ENCODE measurements around the gene AP3D1. TPM values are rescaled to one million over a fixed set of nuclear protein-coding genes. Genes with fewer than 3 reads are reported as not detected.

The AP3D1 gene
- total RNA-seq, 1 donor from 2014 or later = 115 TPM

DNA sequence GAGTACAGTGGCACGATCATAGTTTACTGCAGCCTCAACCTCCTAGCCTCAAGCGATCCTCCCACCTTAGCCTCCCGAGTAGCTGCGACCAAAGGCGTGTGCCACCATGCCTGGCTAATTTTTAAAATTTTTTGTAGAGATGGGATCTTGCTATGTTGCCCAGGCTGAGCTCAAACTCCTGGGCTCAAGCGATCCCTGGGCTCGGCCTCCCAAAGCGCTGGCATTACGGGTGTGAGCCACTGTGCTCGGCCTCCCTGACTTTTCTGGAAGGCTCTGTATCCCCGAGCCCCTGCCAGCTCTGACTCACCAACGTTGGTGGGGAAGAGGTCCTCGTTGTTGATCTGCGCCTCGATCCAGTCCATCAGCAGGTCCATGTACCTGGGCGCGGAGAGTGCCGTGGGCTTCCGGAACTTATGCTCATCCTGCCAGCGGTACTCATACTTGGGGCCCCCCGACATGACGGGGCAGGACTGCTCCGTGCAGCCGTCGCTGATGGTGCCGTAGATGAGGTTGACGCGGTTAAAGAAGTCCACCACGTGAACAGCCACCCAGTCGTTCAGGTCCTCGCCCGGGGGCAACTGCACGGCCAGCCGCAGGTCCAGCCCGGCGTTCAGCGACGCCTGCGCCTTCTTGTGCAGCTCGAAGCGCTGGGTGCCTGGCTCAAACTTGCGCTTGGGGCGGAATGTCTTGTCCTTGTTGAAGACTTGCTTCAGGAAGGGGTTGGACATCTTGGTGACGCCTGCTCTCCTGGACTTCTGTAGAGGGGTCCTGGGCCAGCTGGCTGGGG lies 73.3 kb downstream of the AP3D1 start:
- Mint-ChIP-seq H3K9me3 (no peaks in the 10 kb centered on the region), H3K36me3 (peaks cover 17% of the 10 kb centered on the region), H3K4me1 (no peaks in the 10 kb centered on the region), H3K27ac (no peak overlapping the region), H3K4me3 (no peak overlapping the region), H3K27me3 (ENCODE audit: low read depth) (no peaks in the 10 kb centered on the region)
- no peak for DNase-seq (ENCODE audit: low spot score in 2 of 2, unreplicated experiment in 2 of 2)
- TF ChIP-seq, protein P1, sequence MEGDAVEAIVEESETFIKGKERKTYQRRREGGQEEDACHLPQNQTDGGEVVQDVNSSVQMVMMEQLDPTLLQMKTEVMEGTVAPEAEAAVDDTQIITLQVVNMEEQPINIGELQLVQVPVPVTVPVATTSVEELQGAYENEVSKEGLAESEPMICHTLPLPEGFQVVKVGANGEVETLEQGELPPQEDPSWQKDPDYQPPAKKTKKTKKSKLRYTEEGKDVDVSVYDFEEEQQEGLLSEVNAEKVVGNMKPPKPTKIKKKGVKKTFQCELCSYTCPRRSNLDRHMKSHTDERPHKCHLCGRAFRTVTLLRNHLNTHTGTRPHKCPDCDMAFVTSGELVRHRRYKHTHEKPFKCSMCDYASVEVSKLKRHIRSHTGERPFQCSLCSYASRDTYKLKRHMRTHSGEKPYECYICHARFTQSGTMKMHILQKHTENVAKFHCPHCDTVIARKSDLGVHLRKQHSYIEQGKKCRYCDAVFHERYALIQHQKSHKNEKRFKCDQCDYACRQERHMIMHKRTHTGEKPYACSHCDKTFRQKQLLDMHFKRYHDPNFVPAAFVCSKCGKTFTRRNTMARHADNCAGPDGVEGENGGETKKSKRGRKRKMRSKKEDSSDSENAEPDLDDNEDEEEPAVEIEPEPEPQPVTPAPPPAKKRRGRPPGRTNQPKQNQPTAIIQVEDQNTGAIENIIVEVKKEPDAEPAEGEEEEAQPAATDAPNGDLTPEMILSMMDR (IDR thresholded peaks at IDR 0.05; ENCODE audit: unreplicated experiment) = no peak

GRCh38 chr19:2077398-2077797 lies 74.0 kb downstream of the AP3D1 start:
- no peaks in the 10 kb centered on the region for H3K27me3 Mint-ChIP-seq (ENCODE audit: low read depth)
- H3K27ac Mint-ChIP-seq = no peak overlapping the region
- no peaks in the 10 kb centered on the region for H3K9me3 Mint-ChIP-seq
- no peak overlapping the region for H3K4me3 Mint-ChIP-seq
- peaks cover 21% of the 10 kb centered on the region for H3K36me3 Mint-ChIP-seq
- TF ChIP-seq, protein P1 (IDR thresholded peaks at IDR 0.05; ENCODE audit: unreplicated experiment) = no peak
- no peak for DNase-seq (ENCODE audit: low spot score in 2 of 2, unreplicated experiment in 2 of 2)
- no peaks in the 10 kb centered on the region for H3K4me1 Mint-ChIP-seq

DNA sequence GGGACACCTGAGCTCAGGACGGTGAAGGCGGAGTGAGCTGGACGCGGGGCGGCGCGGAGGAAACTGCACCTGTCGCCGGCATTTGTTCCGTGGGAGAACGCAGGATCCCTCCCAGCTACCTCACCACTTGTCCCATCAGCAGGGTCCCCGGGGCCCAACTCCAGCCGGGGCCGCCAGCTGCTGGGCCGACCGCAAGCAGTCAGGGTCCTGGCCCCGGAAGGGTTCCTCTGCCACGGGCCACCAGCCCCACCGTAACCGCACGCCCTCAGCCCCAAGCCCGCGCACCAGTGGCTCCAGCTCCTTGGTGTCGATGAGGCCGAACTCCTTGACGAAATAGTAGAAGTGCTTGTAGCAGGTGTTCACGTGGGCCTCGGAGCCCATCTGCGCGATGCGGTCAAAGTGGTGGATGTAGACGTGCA lies 74.8 kb downstream of the AP3D1 start:
- H3K36me3 Mint-ChIP-seq = peaks cover 25% of the 10 kb centered on the region
- H3K27me3 Mint-ChIP-seq (ENCODE audit: low read depth) = no peaks in the 10 kb centered on the region
- H3K9me3 Mint-ChIP-seq = no peaks in the 10 kb centered on the region

GRCh38 chr19:2072757-2073551 lies 78.4 kb downstream of the AP3D1 start:
- H3K4me3 Mint-ChIP-seq = no peak overlapping the region
- no peaks in the 10 kb centered on the region for H3K27me3 Mint-ChIP-seq (ENCODE audit: low read depth)
- no peak overlapping the region for H3K27ac Mint-ChIP-seq
- DNase-seq (ENCODE audit: low spot score in 2 of 2, unreplicated experiment in 2 of 2) = no peak
- no peaks in the 10 kb centered on the region for H3K9me3 Mint-ChIP-seq
- no peaks in the 10 kb centered on the region for H3K4me1 Mint-ChIP-seq
- H3K36me3 Mint-ChIP-seq = peaks cover 30% of the 10 kb centered on the region
- TF ChIP-seq, protein P1 (IDR thresholded peaks at IDR 0.05; ENCODE audit: unreplicated experiment) = no peak

More for the DNA sequence above, 74.8 kb downstream of the AP3D1 start:
- Mint-ChIP-seq H3K4me1 (no peaks in the 10 kb centered on the region), H3K4me3 (no peak overlapping the region), H3K27ac (no peak overlapping the region)
- TF ChIP-seq, protein P1 (IDR thresholded peaks at IDR 0.05; ENCODE audit: unreplicated experiment) = no peak
- DNase-seq (ENCODE audit: low spot score in 2 of 2, unreplicated experiment in 2 of 2) = no peak

GRCh38 chr19:2070986-2071673 lies 80.2 kb downstream of the AP3D1 start:
- Mint-ChIP-seq H3K4me1 (no peaks in the 10 kb centered on the region), H3K27ac (peak overlapping the region; percentile 17)
- no peak for DNase-seq (ENCODE audit: low spot score in 2 of 2, unreplicated experiment in 2 of 2)

More at GRCh38 chr19:2070986-2071673, 80.2 kb downstream of the AP3D1 start:
- peaks cover 24% of the 10 kb centered on the region for H3K36me3 Mint-ChIP-seq
- H3K9me3 Mint-ChIP-seq = no peaks in the 10 kb centered on the region
- no peaks in the 10 kb centered on the region for H3K27me3 Mint-ChIP-seq (ENCODE audit: low read depth)
- TF ChIP-seq, protein P1 (IDR thresholded peaks at IDR 0.05; ENCODE audit: unreplicated experiment) = no peak
- no peak overlapping the region for H3K4me3 Mint-ChIP-seq

Measured in mesothelial cell of epicardium (in vitro differentiated cells).